ENCODE results near the gene SRL. TPM values are rescaled to one million over a fixed set of nuclear protein-coding genes. Genes with fewer than 3 reads are reported as not detected.
A peak's percentile ranks its signal among the peaks of the same experiment; 100 is the strongest.

SRL gene
- total and polyA plus RNA-seq, 2 of the 13 experiments (the other 11 are each of a cell fraction or from before 2014, with no cell fraction given) = 0.05 TPM; not detected in 1

- 0% methylated on average over 6 of the region's 80 CpGs for WGBS (ENCODE audit: low lambda C conversion rate)
- TF ChIP-seq MTA1 (CRISPR knock-in tag; IDR thresholded peaks at IDR 0.05; ENCODE audit: borderline replicate concordance) (no peak), MXD4 (CRISPR knock-in tag; IDR thresholded peaks at IDR 0.05) (peak; percentile 80; the same call in 1 of the 2 replicates), NFKB2 (CRISPR knock-in tag; IDR thresholded peaks at IDR 0.05; ENCODE audit: borderline replicate concordance) (peak; percentile 93; the same call in 1 of the 2 replicates), ZMYM4 (CRISPR knock-in tag; IDR thresholded peaks at IDR 0.05) (peak; percentile 56; the same call in 1 of the 2 replicates), MBNL3 (CRISPR knock-in tag; conservative IDR thresholded peaks at IDR 0.05) (no peak), PHF5A (CRISPR knock-in tag; IDR thresholded peaks at IDR 0.05; ENCODE audit: low read depth, unreplicated experiment) (no peak), JARID2 (CRISPR knock-in tag; IDR thresholded peaks at IDR 0.05; ENCODE audit: insufficient replicate concordance) (no peak), ZNF138 (CRISPR knock-in tag; IDR thresholded peaks at IDR 0.05; ENCODE audit: low read depth) (no peak), TRIM24 (CRISPR knock-in tag; IDR thresholded peaks at IDR 0.05) (no peak), CBX1 (IDR thresholded peaks at IDR 0.05; ENCODE audit: low read depth) (no peak), RBM39 (IDR thresholded peaks at IDR 0.05; ENCODE audit: low read depth, low read length, poor library complexity, severe bottlenecking) (no peak), RCOR2 (CRISPR knock-in tag; IDR thresholded peaks at IDR 0.05) (peak; percentile 72; the same call in 1 of the 2 replicates), RBAK (CRISPR knock-in tag; IDR thresholded peaks at IDR 0.05) (no peak), ZNF546 (CRISPR knock-in tag; conservative IDR thresholded peaks at IDR 0.05) (no peak; the same call in 1 of the 2 replicates), ZNF547 (CRISPR knock-in tag; IDR thresholded peaks at IDR 0.05) (peak; percentile 63; the same call in 1 of the 2 replicates)
- TF ChIP-seq, protein P1, sequence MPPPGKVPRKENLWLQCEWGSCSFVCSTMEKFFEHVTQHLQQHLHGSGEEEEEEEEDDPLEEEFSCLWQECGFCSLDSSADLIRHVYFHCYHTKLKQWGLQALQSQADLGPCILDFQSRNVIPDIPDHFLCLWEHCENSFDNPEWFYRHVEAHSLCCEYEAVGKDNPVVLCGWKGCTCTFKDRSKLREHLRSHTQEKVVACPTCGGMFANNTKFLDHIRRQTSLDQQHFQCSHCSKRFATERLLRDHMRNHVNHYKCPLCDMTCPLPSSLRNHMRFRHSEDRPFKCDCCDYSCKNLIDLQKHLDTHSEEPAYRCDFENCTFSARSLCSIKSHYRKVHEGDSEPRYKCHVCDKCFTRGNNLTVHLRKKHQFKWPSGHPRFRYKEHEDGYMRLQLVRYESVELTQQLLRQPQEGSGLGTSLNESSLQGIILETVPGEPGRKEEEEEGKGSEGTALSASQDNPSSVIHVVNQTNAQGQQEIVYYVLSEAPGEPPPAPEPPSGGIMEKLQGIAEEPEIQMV (CRISPR knock-in tag; IDR thresholded peaks at IDR 0.05; ENCODE audit: low read depth) = peak; percentile 34; the same call in 1 of the 2 replicates
- TF ChIP-seq, protein P2, sequence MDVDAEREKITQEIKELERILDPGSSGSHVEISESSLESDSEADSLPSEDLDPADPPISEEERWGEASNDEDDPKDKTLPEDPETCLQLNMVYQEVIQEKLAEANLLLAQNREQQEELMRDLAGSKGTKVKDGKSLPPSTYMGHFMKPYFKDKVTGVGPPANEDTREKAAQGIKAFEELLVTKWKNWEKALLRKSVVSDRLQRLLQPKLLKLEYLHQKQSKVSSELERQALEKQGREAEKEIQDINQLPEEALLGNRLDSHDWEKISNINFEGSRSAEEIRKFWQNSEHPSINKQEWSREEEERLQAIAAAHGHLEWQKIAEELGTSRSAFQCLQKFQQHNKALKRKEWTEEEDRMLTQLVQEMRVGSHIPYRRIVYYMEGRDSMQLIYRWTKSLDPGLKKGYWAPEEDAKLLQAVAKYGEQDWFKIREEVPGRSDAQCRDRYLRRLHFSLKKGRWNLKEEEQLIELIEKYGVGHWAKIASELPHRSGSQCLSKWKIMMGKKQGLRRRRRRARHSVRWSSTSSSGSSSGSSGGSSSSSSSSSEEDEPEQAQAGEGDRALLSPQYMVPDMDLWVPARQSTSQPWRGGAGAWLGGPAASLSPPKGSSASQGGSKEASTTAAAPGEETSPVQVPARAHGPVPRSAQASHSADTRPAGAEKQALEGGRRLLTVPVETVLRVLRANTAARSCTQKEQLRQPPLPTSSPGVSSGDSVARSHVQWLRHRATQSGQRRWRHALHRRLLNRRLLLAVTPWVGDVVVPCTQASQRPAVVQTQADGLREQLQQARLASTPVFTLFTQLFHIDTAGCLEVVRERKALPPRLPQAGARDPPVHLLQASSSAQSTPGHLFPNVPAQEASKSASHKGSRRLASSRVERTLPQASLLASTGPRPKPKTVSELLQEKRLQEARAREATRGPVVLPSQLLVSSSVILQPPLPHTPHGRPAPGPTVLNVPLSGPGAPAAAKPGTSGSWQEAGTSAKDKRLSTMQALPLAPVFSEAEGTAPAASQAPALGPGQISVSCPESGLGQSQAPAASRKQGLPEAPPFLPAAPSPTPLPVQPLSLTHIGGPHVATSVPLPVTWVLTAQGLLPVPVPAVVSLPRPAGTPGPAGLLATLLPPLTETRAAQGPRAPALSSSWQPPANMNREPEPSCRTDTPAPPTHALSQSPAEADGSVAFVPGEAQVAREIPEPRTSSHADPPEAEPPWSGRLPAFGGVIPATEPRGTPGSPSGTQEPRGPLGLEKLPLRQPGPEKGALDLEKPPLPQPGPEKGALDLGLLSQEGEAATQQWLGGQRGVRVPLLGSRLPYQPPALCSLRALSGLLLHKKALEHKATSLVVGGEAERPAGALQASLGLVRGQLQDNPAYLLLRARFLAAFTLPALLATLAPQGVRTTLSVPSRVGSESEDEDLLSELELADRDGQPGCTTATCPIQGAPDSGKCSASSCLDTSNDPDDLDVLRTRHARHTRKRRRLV (CRISPR knock-in tag; IDR thresholded peaks at IDR 0.05) = no peak
These were observed 11.7 kb upstream of the SRL start for GRCh38 chr16:4253394-4254150.

More at GRCh38 chr16:4253394-4254150, 11.7 kb upstream of the SRL start:
- Histone ChIP-seq H3K9ac (ENCODE audit: insufficient read depth, low read depth, low read length) (peak overlapping the region; percentile 68), H3K27me3 (ENCODE audit: control insufficient read depth in 1 of 2, insufficient read depth in 2 of 2, low read length in 2 of 2) (no peaks in the 10 kb centered on the region), H3K27ac (ENCODE audit: extremely low read length, insufficient read depth, low read length) (peak overlapping the region; percentile 69), H3K4me2 (ENCODE audit: low read depth, low read length) (peak overlapping the region; percentile 64), H2AFZ (ENCODE audit: low read length) (no peak overlapping the region), H3K36me3 (replicated peaks in 1 of 2; ENCODE audit: control insufficient read depth in 1 of 2, insufficient read depth in 2 of 2, low read length in 2 of 2) (peaks cover 2 to 7% of the 10 kb centered on the region in 2 experiments; a peak in 3 of 5 replicates), H4K20me1 (ENCODE audit: insufficient read depth, low read length) (no peaks in the 10 kb centered on the region), H3K79me2 (ENCODE audit: insufficient read depth, low read length) (no peaks in the 10 kb centered on the region), H3K4me1 (ENCODE audit: insufficient read depth, low read length) (0 out of 2 replicates have a peak, but pooled peaks cover 6% of the 10 kb centered on the region), H3K4me3 (replicated peaks in 1 of 3; ENCODE audit: insufficient read depth in 1 of 3, low read depth in 2 of 3, low read length in 3 of 3) (peak overlapping the region; percentile 48 to 77 (median 74); a peak in 5 of 6 replicates), H3K9me3 (ENCODE audit: low read length) (no peaks in the 10 kb centered on the region)
- DNase-seq (ENCODE audit: low spot score) (peak; percentile 97), FAIRE-seq (peak; percentile 88), ATAC-seq (peak; percentile 96)
- no TSS peak for BruUV-seq (replicated peaks)
- intact Hi-C loops (cut with micrococcal nuclease; ENCODE audit: unreplicated experiment) (loop anchor here (2.0 to 5.0 kb wide), 2 partner anchors 53 to 136 kb away; partner anchors contain the start of gene ADCY9), in situ Hi-C loops (cut with HindIII; ENCODE audit: extremely low pct_ligation_motif_present, low pct_unique_long_range_greater_than_20kb) (loop anchor here (5.0 kb wide), 2 partner anchors 51 to 136 kb away; partner anchors contain the start of gene ADCY9)
- ChIA-PET CTCF (ENCODE audit: low intra/inter-chr PET ratio, low total read pairs) (interaction anchor here (0.6 to 2.1 kb wide), 12 partner anchors 20 to 315 kb away, joined by 3 to 59 read pairs (median 4); partner anchors contain the start of gene TFAP4), POLR2A (interaction anchor here (0.5 to 2.9 kb wide), 36 partner anchors 9 to 763 kb away, joined by 3 to 50 read pairs (median 5); partner anchors contain the start of genes ADCY9, CREBBP, GLIS2 and SRL)

Measured in HepG2 (cell line).